Skin of body (tissue), 2 donors: ENCODE measurements around the gene C1orf146. TPM values are rescaled to one million over a fixed set of nuclear protein-coding genes. Genes with fewer than 3 reads are reported as not detected.
"Not testable (repeated sequence)": the region's sequence is repeated elsewhere in the genome, so short reads cannot be mapped to it uniquely, and the experiment has no call there.

Source experiments
- DNase-seq: peaks from one replicate; lab custom pipeline; 2025; lab: John Stamatoyannopoulos, UW
- total RNA-seq: library from RNA; depleted of rRNA; stranded (reverse); fragments of >200 nt; gene quantifications from one replicate; pipeline ENCODE4 v1.2.3, GENCODE V29; 2014

The C1orf146 gene
- total RNA-seq = not detected

- DNase-seq = no peak
These were observed at the start of gene C1orf146 for GRCh38 chr1:92217721-92218120. C1orf146 (plus strand) TSS chr1:92217915; CDS start chr1:92231421, 13,506 bp downstream.

- no peak for DNase-seq
These were observed 49.1 kb upstream of the C1orf146 start for GRCh38 chr1:92168657-92169056.

GRCh38 chr1:92169214-92170005, 48.3 kb upstream of the C1orf146 start:
- no peak for DNase-seq

- no peak for DNase-seq
These were observed 33.1 kb upstream of the C1orf146 start for GRCh38 chr1:92184632-92185031.

- no peak for DNase-seq
These were observed 31.6 kb upstream of the C1orf146 start for GRCh38 chr1:92186081-92186480.

- DNase-seq = no peak
These were observed 29.1 kb upstream of the C1orf146 start for GRCh38 chr1:92188436-92189255.

- DNase-seq = no peak
These were observed 26.0 kb upstream of the C1orf146 start for GRCh38 chr1:92191726-92192125.

- DNase-seq = no peak
These were observed 25.5 kb upstream of the C1orf146 start for GRCh38 chr1:92192246-92192645.

- no peak for DNase-seq
These were observed 23.2 kb upstream of the C1orf146 start for GRCh38 chr1:92194511-92194910.

GRCh38 chr1:92201973-92202372, 15.7 kb upstream of the C1orf146 start:
- DNase-seq = no peak

GRCh38 chr1:92203105-92203504, 14.6 kb upstream of the C1orf146 start:
- DNase-seq = no peak

GRCh38 chr1:92210701-92211100, 7.0 kb upstream of the C1orf146 start:
- no peak for DNase-seq

GRCh38 chr1:92211166-92211565, 6.5 kb upstream of the C1orf146 start:
- DNase-seq = no peak

- DNase-seq = no peak
These were observed 844 bp downstream of the C1orf146 start for GRCh38 chr1:92218559-92218958.

GRCh38 chr1:92219028-92219427, 1.3 kb downstream of the C1orf146 start:
- DNase-seq = no peak

GRCh38 chr1:92228401-92228800, 10.7 kb downstream of the C1orf146 start:
- DNase-seq = no peak

GRCh38 chr1:92230736-92231135, 13.0 kb downstream of the C1orf146 start:
- no peak for DNase-seq

GRCh38 chr1:92240034-92240433, 22.3 kb downstream of the C1orf146 start:
- no peak for DNase-seq

- DNase-seq = no peak
These were observed 26.7 kb downstream of the C1orf146 start for GRCh38 chr1:92244376-92244775.

- DNase-seq = not testable (repeated sequence)
These were observed 37.0 kb downstream of the C1orf146 start for GRCh38 chr1:92254714-92255113.

GRCh38 chr1:92259350-92259749, 41.6 kb downstream of the C1orf146 start:
- DNase-seq = no peak

- DNase-seq = no peak
These were observed 44.8 kb downstream of the C1orf146 start for GRCh38 chr1:92262516-92262915.

- DNase-seq = no peak
These were observed 55.3 kb downstream of the C1orf146 start for GRCh38 chr1:92273039-92273438.
